H1 (cell line): Measurements from ENCODE around the gene ZNF212. TPM values are rescaled to one million over a fixed set of nuclear protein-coding genes. Genes with fewer than 3 reads are reported as not detected.

Experiments used
- ASH2L ChIP-seq: fragments of 200-600, 300-600 bp; sonication (generic); IDR thresholded peaks from one replicate; pipeline ENCODE4 v1.7.1; 2017; ENCODE audit warnings: low read length
- CHD1 ChIP-seq: IDR thresholded peaks from 2 replicates; pipeline ENCODE4 v1.6.1; 2012; ENCODE audit warnings: low read depth, low read length, improper control_type of control experiment
- CHD7 ChIP-seq: fragments of 300-600 bp; sonication (generic); IDR thresholded peaks from 2 replicates; pipeline ENCODE4 v1.7.1; 2012; ENCODE audit warnings: low read length, moderate library complexity, mild to moderate bottlenecking, inconsistent platforms; ENCODE audit not compliant: insufficient replicate concordance
- HDAC2 ChIP-seq, 2 experiments: fragments of 300-600 bp in 1 of 2; sonication (generic) in 1 of 2; IDR thresholded peaks; 2 replicates each; pipeline ENCODE4 v1.6.1; 2011 to 2012; ENCODE audit warnings: low read depth in 2 of 2, low read length in 2 of 2, mild to moderate bottlenecking in 2 of 2, moderate library complexity in 2 of 2, borderline replicate concordance in 1 of 2, inconsistent platforms in 1 of 2
- JUN ChIP-seq: IDR thresholded peaks from 2 replicates; pipeline ENCODE4 v1.6.1; 2011; ENCODE audit warnings: low read depth, mild to moderate bottlenecking, improper control_type of control experiment, low read length
- MAX ChIP-seq: IDR thresholded peaks from 2 replicates; pipeline ENCODE4 v1.6.1; 2012; ENCODE audit warnings: inconsistent platforms
- POLR2A ChIP-seq, 2 experiments: IDR thresholded peaks; 1 replicate in 1 of 2; 2 replicates in 1 of 2; pipeline ENCODE4 v1.6.1; 2011; ENCODE audit warnings: low read depth in 2 of 2, low read length in 2 of 2, mild to moderate bottlenecking in 2 of 2; ENCODE audit errors: control extremely low read depth in 1 of 2
- SP4 ChIP-seq: IDR thresholded peaks from 2 replicates; pipeline ENCODE4 v1.6.1; 2012; ENCODE audit warnings: low read length, inconsistent platforms
- polyA plus RNA-seq, 7 experiments: library from polyadenylated mRNA; depleted of rRNA in 3 of 7; stranded (reverse) in 5 of 7; unstranded in 2 of 7; fragments of >200 nt in 5 of 7; fragments of 200-250 nt in 2 of 7; gene quantifications; 1 replicate in 5 of 7; 2 replicates in 1 of 7; 4 replicates in 1 of 7; pipeline versions ENCODE4 v1.2.1 to v1.2.3, GENCODE V29; 2011 to 2013; ENCODE audit warnings: missing spikeins in 2 of 7, mixed read lengths in 2 of 7
- total RNA-seq: library from RNA; stranded (reverse); fragmentation: NEBNext Ultra II Directional; extraction: Animal tissue kit (Norgen Biotek cat#: 25700); gene quantifications from 2 replicates; pipeline ENCODE4 v1.2.1, GENCODE V29; 2021

The ZNF212 gene
- total and polyA plus RNA-seq, 2 of the 8 experiments (the other 6 are each of a cell fraction or from before 2014, with no cell fraction given): 6.7 to 19.3 TPM

- no peak for TF ChIP-seq HDAC2 (IDR thresholded peaks at IDR 0.05; ENCODE audit: borderline replicate concordance in 1 of 2, low read depth in 2 of 2, low read length in 2 of 2)
- no peak for TF ChIP-seq JUN
- TF ChIP-seq ASH2L: no peak
- TF ChIP-seq POLR2A (IDR thresholded peaks at IDR 0.05; ENCODE audit: control extremely low read depth in 1 of 2, low read depth in 2 of 2, low read length in 2 of 2): no peak
- TF ChIP-seq SP4: no peak
- TF ChIP-seq CHD1: no peak
- TF ChIP-seq MAX: no peak
- no peak for TF ChIP-seq CHD7
Measured at GRCh38 chr7:149280661-149281507, 41.4 kb downstream of the ZNF212 start (continued).
